Mesenchymal stem cell (in vitro differentiated cells and primary cell): Measurements from ENCODE around the gene NDUFA12.

Experiments used
- DNase-seq: peaks from one replicate; pipeline ENCODE4 v3.0.0-alpha.2; 2013
- H2AFZ ChIP-seq: one replicate; pipeline ENCODE4 v1.6.1; 2013; ENCODE audit warnings: low read depth, mild to moderate bottlenecking, control low read depth, inconsistent platforms, low read length, moderate library complexity
- H2AK5ac ChIP-seq: 2 replicates; pipeline ENCODE4 v1.6.1; 2013; ENCODE audit warnings: low read length, moderate library complexity, mild to moderate bottlenecking, inconsistent platforms; ENCODE audit not compliant: severe bottlenecking
- H2BK120ac ChIP-seq: one replicate; pipeline ENCODE4 v1.6.1; 2013; ENCODE audit warnings: low read depth, mild to moderate bottlenecking, inconsistent platforms, low read length, moderate library complexity
- H2BK12ac ChIP-seq, 2 experiments: one replicate each; pipeline ENCODE4 v1.6.1; 2013; ENCODE audit warnings: inconsistent platforms in 2 of 2, low read length in 2 of 2, mild to moderate bottlenecking in 2 of 2, moderate library complexity in 2 of 2, control low read depth in 1 of 2
- H2BK15ac ChIP-seq: one replicate; pipeline ENCODE4 v1.6.1; 2013; ENCODE audit warnings: mild to moderate bottlenecking, low read depth, inconsistent platforms; ENCODE audit not compliant: poor library complexity, severe bottlenecking
- H2BK5ac ChIP-seq: 2 replicates; pipeline ENCODE4 v1.6.1; 2013; ENCODE audit warnings: low read depth, mild to moderate bottlenecking, low read length, control low read depth, inconsistent platforms; ENCODE audit not compliant: poor library complexity, severe bottlenecking
- H3K14ac ChIP-seq, 2 experiments: one replicate each; pipeline ENCODE4 v1.6.1; 2013; ENCODE audit warnings: inconsistent platforms in 2 of 2, low read length in 2 of 2, control low read depth in 1 of 2, mild to moderate bottlenecking in 1 of 2, moderate library complexity in 1 of 2
- H3K18ac ChIP-seq, 2 experiments: one replicate each; pipeline ENCODE4 v1.6.1; 2013; ENCODE audit warnings: inconsistent platforms in 2 of 2, low read length in 2 of 2, control low read depth in 1 of 2, low read depth in 1 of 2, mild to moderate bottlenecking in 1 of 2
- H3K23ac ChIP-seq, 2 experiments: one replicate each; pipeline ENCODE4 v1.6.1; 2013; ENCODE audit warnings: inconsistent platforms in 2 of 2, low read length in 2 of 2, mild to moderate bottlenecking in 2 of 2, moderate library complexity in 2 of 2, control low read depth in 1 of 2
- H3K27ac ChIP-seq: 2 replicates; pipeline ENCODE4 v1.5.1; 2013; ENCODE audit warnings: mild to moderate bottlenecking, moderate library complexity, low read length, control low read depth, inconsistent platforms; ENCODE audit not compliant: poor library complexity, severe bottlenecking
- H3K27me3 ChIP-seq, 2 experiments: 2 replicates each; pipeline versions ENCODE4 v1.6.1 to v1.7.0; 2013; ENCODE audit warnings: low read length in 2 of 2, mild to moderate bottlenecking in 2 of 2, moderate library complexity in 2 of 2, control low read depth in 1 of 2, inconsistent platforms in 1 of 2; ENCODE audit not compliant: control insufficient read depth in 1 of 2, insufficient read depth in 1 of 2
- H3K36me3 ChIP-seq, 2 experiments: 2 replicates each; pipeline versions ENCODE4 v1.6.1 to v1.7.0; 2013; ENCODE audit warnings: low read length in 2 of 2, control low read depth in 1 of 2, inconsistent platforms in 1 of 2, low read depth in 1 of 2, mild to moderate bottlenecking in 1 of 2; ENCODE audit not compliant: insufficient read depth in 2 of 2, control insufficient read depth in 1 of 2
- H3K4ac ChIP-seq, 2 experiments: one replicate each; pipeline ENCODE4 v1.6.1; 2013; ENCODE audit warnings: inconsistent platforms in 2 of 2, low read length in 2 of 2, mild to moderate bottlenecking in 2 of 2, moderate library complexity in 2 of 2, control low read depth in 1 of 2, low read depth in 1 of 2
- H3K4me1 ChIP-seq: 2 replicates; pipeline ENCODE4 v1.6.1; 2013; ENCODE audit warnings: low read depth, low read length, control low read depth; ENCODE audit not compliant: control insufficient read depth, insufficient read depth
- H3K4me2 ChIP-seq: 2 replicates; pipeline ENCODE4 v1.6.1; 2013; ENCODE audit warnings: low read length, mild to moderate bottlenecking, inconsistent platforms; ENCODE audit not compliant: poor library complexity, severe bottlenecking
- H3K4me3 ChIP-seq, 2 experiments: 2 replicates each; pipeline versions ENCODE4 v1.5.1 to v1.7.0; 2013; ENCODE audit warnings: low read length in 2 of 2, mild to moderate bottlenecking in 2 of 2, control low read depth in 1 of 2, low read depth in 1 of 2; ENCODE audit not compliant: insufficient read depth in 1 of 2
- H3K79me1 ChIP-seq: replicated peaks from 2 replicates; pipeline ENCODE4 v1.6.1; 2013; ENCODE audit warnings: mild to moderate bottlenecking, control low read depth, low read length, inconsistent platforms; ENCODE audit not compliant: poor library complexity, severe bottlenecking
- H3K9ac ChIP-seq: 2 replicates; pipeline ENCODE4 v1.7.0; 2013; ENCODE audit warnings: mild to moderate bottlenecking, low read length, moderate library complexity
- H3K9me3 ChIP-seq: 2 replicates; pipeline ENCODE4 v1.7.0; 2013; ENCODE audit warnings: mild to moderate bottlenecking, low read length; ENCODE audit not compliant: control insufficient read depth
- H4K8ac ChIP-seq: one replicate; pipeline ENCODE4 v1.6.1; 2013; ENCODE audit warnings: inconsistent platforms, mild to moderate bottlenecking, low read length, moderate library complexity
- H4K91ac ChIP-seq: one replicate; pipeline ENCODE4 v1.6.1; 2013; ENCODE audit warnings: mild to moderate bottlenecking, low read length, inconsistent platforms
- WGBS: methylation state at CpG from one replicate; pipeline ENCODE4 v1.1.7; 2013; ENCODE audit warnings: mixed read lengths; 5-methylcytosine and 5-hydroxymethylcytosine counted together

The NDUFA12 gene

DNA sequence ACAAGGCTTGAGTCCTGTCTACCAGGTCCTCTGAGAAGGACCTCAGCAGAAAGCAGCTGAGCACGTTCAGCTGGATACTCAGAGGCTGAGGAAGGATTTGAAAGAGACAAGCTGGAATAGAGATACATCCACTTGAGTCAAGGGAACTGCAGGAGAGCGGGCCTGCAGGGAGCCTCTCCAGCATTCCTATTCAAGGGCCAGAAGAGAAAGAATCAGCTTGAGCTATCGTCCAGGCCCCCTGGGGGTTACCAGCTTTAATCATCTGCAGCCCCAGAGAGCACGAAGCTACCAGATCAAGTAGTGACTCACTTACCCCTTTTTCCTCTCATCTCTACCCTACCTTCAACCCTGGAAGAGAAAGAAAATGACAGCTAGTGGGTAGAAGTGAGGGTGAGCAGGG is 80.9 kb downstream of the NDUFA12 start:
- 73% methylated on average over 2 of the region's 4 CpGs for WGBS
- Histone ChIP-seq H3K9ac (no peak overlapping the region), H2BK5ac (no peak overlapping the region), H3K27ac (no peak overlapping the region), H4K8ac (no peak overlapping the region), H2AK5ac (no peak overlapping the region), H3K14ac (no peak overlapping the region), H2BK120ac (no peak overlapping the region), H3K4me2 (no peak overlapping the region), H3K27me3 (no peaks in the 10 kb centered on the region), H3K23ac (no peak overlapping the region), H3K4me1 (peaks cover 3% of the 10 kb centered on the region), H3K4me3 (no peak overlapping the region), H2BK12ac (no peak overlapping the region), H3K9me3 (no peaks in the 10 kb centered on the region), H3K36me3 (no peaks in the 10 kb centered on the region), H3K79me1 (no peaks in the 10 kb centered on the region), H2BK15ac (no peak overlapping the region), H4K91ac (no peak overlapping the region), H2AFZ (no peak overlapping the region), H3K4ac (no peak overlapping the region), H3K18ac (no peak overlapping the region)
- no peak for DNase-seq
